ENCODE data around the gene CAMK2D.

DNA sequence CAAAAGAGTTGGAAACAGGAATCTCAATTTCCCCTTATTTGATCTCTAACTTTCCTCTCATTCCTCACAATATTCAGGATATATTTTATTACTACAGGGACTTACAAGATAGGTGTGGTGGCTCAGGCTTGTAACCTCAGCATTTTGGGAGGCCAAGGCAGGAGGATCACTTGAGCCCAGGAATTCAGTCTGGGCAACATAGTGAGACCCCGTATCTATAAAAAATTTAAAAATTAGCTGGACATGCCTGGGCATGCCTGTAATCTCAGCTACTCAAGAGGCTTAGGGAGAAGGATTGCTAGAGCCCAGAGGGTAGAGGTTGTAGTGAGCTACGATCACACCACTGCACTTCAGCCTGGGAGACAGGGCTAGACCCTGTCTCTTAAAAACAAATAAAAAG lies 200.4 kb downstream of the CAMK2D start:
- TF ChIP-seq POLR2A (IDR thresholded peaks at IDR 0.05; ENCODE audit: low read length) = no peak
- TF ChIP-seq GATA1 (IDR thresholded peaks at IDR 0.05; ENCODE audit: low read depth, low read length) = no peak

Data from erythroblast (primary cell).